ENCODE results near the gene SPATA13. TPM values are rescaled to one million over a fixed set of nuclear protein-coding genes. Genes with fewer than 3 reads are reported as not detected.
A peak's percentile ranks its signal among the peaks of the same experiment; 100 is the strongest.

SPATA13 gene
- total RNA-seq, 1 donor from 2014 or later: 20.1 TPM

DNA sequence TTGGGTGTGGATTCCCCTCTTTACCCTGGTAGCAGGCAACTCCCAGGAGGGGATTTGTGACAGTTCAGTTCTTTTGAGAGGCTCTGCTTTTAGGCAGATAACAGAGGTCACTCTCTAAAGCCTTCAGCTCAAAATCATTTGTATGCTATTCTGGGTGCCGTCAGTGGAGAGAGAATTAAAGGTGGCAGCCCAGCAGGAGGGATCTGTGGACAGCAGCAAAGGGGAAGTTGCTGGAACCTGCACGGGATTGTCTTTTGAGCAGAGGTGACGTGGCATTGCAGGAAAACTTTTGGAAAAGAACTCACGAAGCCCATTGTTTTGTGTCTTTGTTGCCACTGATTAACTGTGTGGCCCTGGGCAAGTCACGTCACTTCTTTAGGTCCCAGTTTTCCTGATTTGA lies 86.5 kb downstream of the SPATA13 start:
- Histone ChIP-seq H3K4me1 (no peaks in the 10 kb centered on the region), H3K4me3 (no peak overlapping the region), H3K27me3 (no peaks in the 10 kb centered on the region), H3K36me3 (no peaks in the 10 kb centered on the region), H3K27ac (no peak overlapping the region), H3K9me3 (no peaks in the 10 kb centered on the region)
- intact Hi-C loops (cut with DNase I): no loop called here
- DNase-seq (ENCODE audit: extremely low spot score in 2 of 2): no peak
- TF ChIP-seq POLR2A (IDR thresholded peaks at IDR 0.05) (no peak), POLR2AphosphoS5 (IDR thresholded peaks at IDR 0.05; ENCODE audit: insufficient read depth in 1 of 2, low read depth in 1 of 2) (no peak)
- TF ChIP-seq, protein P1, sequence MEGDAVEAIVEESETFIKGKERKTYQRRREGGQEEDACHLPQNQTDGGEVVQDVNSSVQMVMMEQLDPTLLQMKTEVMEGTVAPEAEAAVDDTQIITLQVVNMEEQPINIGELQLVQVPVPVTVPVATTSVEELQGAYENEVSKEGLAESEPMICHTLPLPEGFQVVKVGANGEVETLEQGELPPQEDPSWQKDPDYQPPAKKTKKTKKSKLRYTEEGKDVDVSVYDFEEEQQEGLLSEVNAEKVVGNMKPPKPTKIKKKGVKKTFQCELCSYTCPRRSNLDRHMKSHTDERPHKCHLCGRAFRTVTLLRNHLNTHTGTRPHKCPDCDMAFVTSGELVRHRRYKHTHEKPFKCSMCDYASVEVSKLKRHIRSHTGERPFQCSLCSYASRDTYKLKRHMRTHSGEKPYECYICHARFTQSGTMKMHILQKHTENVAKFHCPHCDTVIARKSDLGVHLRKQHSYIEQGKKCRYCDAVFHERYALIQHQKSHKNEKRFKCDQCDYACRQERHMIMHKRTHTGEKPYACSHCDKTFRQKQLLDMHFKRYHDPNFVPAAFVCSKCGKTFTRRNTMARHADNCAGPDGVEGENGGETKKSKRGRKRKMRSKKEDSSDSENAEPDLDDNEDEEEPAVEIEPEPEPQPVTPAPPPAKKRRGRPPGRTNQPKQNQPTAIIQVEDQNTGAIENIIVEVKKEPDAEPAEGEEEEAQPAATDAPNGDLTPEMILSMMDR (IDR thresholded peaks at IDR 0.05): no peak

DNA sequence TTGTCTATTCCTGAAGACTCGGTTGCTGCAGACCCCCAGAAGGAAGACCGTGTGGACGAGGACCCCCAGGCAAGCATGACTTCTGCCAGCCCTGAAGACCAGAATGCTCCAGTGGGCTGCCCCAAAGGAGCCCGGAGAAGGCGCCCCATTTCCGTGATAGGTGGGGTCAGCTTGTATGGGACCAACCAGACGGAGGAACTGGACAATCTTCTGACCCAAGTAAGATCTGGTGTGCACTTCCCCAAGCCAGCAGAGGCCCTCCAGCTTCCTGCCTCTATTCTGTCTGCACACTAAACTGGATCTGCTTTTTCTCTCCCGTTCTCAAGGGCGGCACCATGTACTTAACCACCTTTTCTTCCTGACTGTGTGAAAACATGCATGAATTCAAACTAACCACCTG lies 89.1 kb downstream of the SPATA13 start:
- Histone ChIP-seq H3K4me3 (no peak overlapping the region), H3K9me3 (no peaks in the 10 kb centered on the region), H3K4me1 (peaks cover 8% of the 10 kb centered on the region), H3K27ac (no peak overlapping the region), H3K36me3 (no peaks in the 10 kb centered on the region), H3K27me3 (no peaks in the 10 kb centered on the region)
- TF ChIP-seq POLR2A (IDR thresholded peaks at IDR 0.05) (no peak), POLR2AphosphoS5 (IDR thresholded peaks at IDR 0.05; ENCODE audit: insufficient read depth in 1 of 2, low read depth in 1 of 2) (no peak)
- TF ChIP-seq, protein P1 (IDR thresholded peaks at IDR 0.05): no peak
- intact Hi-C loops (cut with DNase I): no loop called here
- DNase-seq (ENCODE audit: extremely low spot score in 2 of 2): no peak

DNA sequence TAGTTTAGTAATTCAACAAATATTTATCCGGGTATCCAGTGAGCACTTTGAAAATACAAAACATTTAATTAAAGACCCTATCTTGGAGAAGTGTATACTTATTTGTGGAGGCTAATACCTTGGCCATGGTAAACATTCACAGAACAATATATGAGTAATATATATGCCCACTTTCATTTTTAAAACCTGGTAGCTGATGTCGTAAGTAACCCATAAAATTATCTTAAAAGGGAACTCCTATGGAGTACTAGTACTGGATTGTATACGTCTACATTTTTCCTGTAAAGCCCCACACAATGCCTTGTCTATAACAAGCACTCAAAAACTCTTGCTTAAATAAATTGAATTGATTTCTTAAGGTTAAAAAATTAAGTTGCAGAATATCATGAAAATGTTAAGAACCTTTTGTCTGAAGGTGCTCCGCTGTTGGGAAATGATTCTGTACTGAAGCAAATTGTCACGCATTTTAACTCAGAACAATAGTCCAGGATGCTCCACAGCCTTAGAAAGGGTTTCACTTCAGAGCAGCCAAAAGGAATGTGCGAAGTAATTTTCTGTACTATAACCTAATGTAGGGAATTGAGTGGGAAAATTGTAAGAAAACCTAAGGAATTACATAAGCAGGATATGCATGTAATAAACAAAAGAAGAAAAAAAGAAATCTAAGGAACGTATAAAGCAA lies 90.0 kb downstream of the SPATA13 start:
- Histone ChIP-seq H3K9me3 (no peaks in the 10 kb centered on the region), H3K36me3 (no peaks in the 10 kb centered on the region), H3K4me3 (no peak overlapping the region), H3K27me3 (no peaks in the 10 kb centered on the region), H3K27ac (no peak overlapping the region), H3K4me1 (peaks cover 8% of the 10 kb centered on the region)
- no peak for TF ChIP-seq POLR2AphosphoS5 (IDR thresholded peaks at IDR 0.05; ENCODE audit: insufficient read depth in 1 of 2, low read depth in 1 of 2)
- TF ChIP-seq, protein P1 (IDR thresholded peaks at IDR 0.05): no peak
- no peak for TF ChIP-seq POLR2A (IDR thresholded peaks at IDR 0.05)
- DNase-seq (ENCODE audit: extremely low spot score in 2 of 2): no peak
- intact Hi-C loops (cut with DNase I): no loop called here

DNA sequence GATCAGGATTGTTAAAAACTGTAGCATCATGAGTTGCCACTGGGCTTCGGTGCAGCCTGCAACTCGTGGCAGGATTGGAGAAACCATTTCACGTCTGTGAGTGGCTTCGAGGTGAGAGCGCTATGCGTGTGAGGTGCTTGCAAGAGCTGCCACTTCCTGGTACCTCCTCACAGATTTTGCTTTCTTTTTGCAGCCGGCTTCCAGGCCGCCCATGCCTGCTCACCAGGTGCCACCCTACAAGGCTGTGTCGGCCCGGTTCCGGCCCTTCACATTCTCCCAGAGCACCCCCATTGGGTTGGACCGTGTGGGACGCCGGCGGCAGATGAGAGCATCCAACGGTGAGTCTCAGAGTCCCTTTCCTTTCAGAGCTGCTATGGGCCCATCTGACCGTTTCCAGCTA lies 91.0 kb downstream of the SPATA13 start:
- DNase-seq (ENCODE audit: extremely low spot score in 2 of 2): no peak

DNA sequence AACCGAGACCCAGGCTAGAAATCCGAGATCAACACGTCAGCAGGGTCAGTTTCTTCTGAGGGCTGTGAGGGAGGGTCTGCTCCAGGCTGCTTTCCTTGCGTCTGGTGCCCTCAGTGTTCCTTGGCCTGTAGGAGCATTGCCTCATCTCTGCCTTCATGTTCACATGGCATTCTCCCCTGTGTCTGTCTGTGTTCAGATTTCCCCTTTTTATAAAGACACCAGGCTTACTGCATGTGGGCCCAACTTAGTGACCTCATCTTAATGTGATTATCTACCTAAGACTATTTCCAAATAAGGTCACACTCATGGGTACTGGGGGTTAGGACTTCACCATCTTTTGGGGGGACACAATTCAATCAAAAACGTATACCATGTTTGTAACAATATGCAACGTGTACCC lies 91.6 kb downstream of the SPATA13 start:
- no peak for DNase-seq (ENCODE audit: extremely low spot score in 2 of 2)
- Histone ChIP-seq H3K27ac (no peak overlapping the region), H3K9me3 (no peaks in the 10 kb centered on the region), H3K27me3 (no peaks in the 10 kb centered on the region), H3K4me1 (peaks cover 8% of the 10 kb centered on the region), H3K36me3 (no peaks in the 10 kb centered on the region), H3K4me3 (peak overlapping the region in 1 of 2 donors; percentile 26)
- intact Hi-C loops (cut with DNase I): no loop called here
- TF ChIP-seq, protein P1 (IDR thresholded peaks at IDR 0.05): no peak
- no peak for TF ChIP-seq POLR2A (IDR thresholded peaks at IDR 0.05)
- TF ChIP-seq POLR2AphosphoS5 (IDR thresholded peaks at IDR 0.05; ENCODE audit: insufficient read depth in 1 of 2, low read depth in 1 of 2): no peak

More for the DNA sequence above, 91.0 kb downstream of the SPATA13 start:
- H3K27me3 ChIP-seq: no peaks in the 10 kb centered on the region
- H3K9me3 ChIP-seq: no peaks in the 10 kb centered on the region
- no peak overlapping the region for H3K27ac ChIP-seq
- intact Hi-C loops (cut with DNase I): no loop called here
- no peaks in the 10 kb centered on the region for H3K36me3 ChIP-seq
- H3K4me3 ChIP-seq: peak overlapping the region in 1 of 2 donors; percentile 26
- TF ChIP-seq POLR2AphosphoS5 (IDR thresholded peaks at IDR 0.05; ENCODE audit: insufficient read depth in 1 of 2, low read depth in 1 of 2) (peak in 1 of 2 donors; percentile 29), POLR2A (IDR thresholded peaks at IDR 0.05) (no peak)
- H3K4me1 ChIP-seq: peaks cover 8% of the 10 kb centered on the region

Data from vagina (tissue), 2 donors.